Gastrocnemius medialis (tissue), 4 donors: ENCODE measurements around the gene PROM1.

ENCODE experiments used
- CTCF ChIP-seq, 5 experiments: fragments of 450-650 bp in 3 of 5; fragments of 200-600 bp in 2 of 5; sonication (generic) in 2 of 5; IDR thresholded peaks in 4 of 5; conservative IDR thresholded peaks in 1 of 5; 1 replicate in 4 of 5; 2 replicates in 1 of 5; pipeline ENCODE4 v1.5.1; 2016 to 2019; ENCODE audit warnings: antibody characterized with exemption in 5 of 5, mild to moderate bottlenecking in 3 of 5, moderate library complexity in 3 of 5
- POLR2A ChIP-seq, 2 donors: fragments of 450-650 bp; IDR thresholded peaks; one replicate each; pipeline ENCODE4 v1.6.1; 2017; ENCODE audit warnings: antibody characterized with exemption in 2 of 2, mild to moderate bottlenecking in 2 of 2, moderate library complexity in 2 of 2

- TF ChIP-seq CTCF (IDR thresholded peaks at IDR 0.05 in 4 of 5, conservative IDR thresholded peaks at IDR 0.05 in 1 of 5), result no peak
- no peak for TF ChIP-seq POLR2A (IDR thresholded peaks at IDR 0.05)
These were observed 165.2 kb downstream of the PROM1 start for GRCh38 chr4:15918484-15919129.
